HEK293 (cell line): ENCODE measurements around the gene AK8.

Experiments
- CTCF ChIA-PET: fragments of 350-600 bp; formaldehyde crosslinking; extraction: SDS; loops from one replicate; lab custom pipeline; 2021; ENCODE audit warnings: antibody characterized with exemption; lab: Yijun Ruan, JAX
- POLR2A ChIA-PET: fragments of 300-600 bp; formaldehyde crosslinking; extraction: SDS; loops from one replicate; lab custom pipeline; 2020; ENCODE audit warnings: antibody characterized with exemption, inconsistent platforms; lab: Yijun Ruan, JAX
- H3K27ac ChIP-seq: fragments of 200-500 bp; sonication (Bioruptor generic); 2 replicates; pipeline ENCODE4 v1.5.1; 2014; ENCODE audit warnings: low read depth, low read length, control low read depth, inconsistent platforms; ENCODE audit errors: extremely low read depth
- H3K36me3 ChIP-seq, 2 experiments: fragments of 200-500 bp in 1 of 2; sonication (Bioruptor generic) in 1 of 2; 1 replicate in 1 of 2; 2 replicates in 1 of 2; pipeline ENCODE4 v1.5.1; 2014 to 2017; ENCODE audit warnings: inconsistent platforms in 2 of 2, low read length in 2 of 2; ENCODE audit not compliant: control insufficient read depth in 2 of 2, insufficient read depth in 1 of 2
- H3K4me1 ChIP-seq: fragments of 200-500 bp; sonication (Bioruptor generic); 2 replicates; pipeline ENCODE4 v1.5.1; 2014; ENCODE audit warnings: mild to moderate bottlenecking, low read length, inconsistent platforms; ENCODE audit not compliant: control insufficient read depth, insufficient read depth
- H3K4me3 ChIP-seq: 2 replicates; pipeline ENCODE4 v1.5.1; 2011; ENCODE audit warnings: low read depth, mild to moderate bottlenecking, control low read depth, low read length, moderate library complexity
- H3K9me3 ChIP-seq: fragments of 200-500 bp; sonication (Bioruptor generic); 2 replicates; pipeline ENCODE4 v1.5.1; 2014; ENCODE audit warnings: low read depth, low read length, inconsistent platforms; ENCODE audit not compliant: control insufficient read depth, insufficient read depth
- HOXA7 ChIP-seq: sonication (generic); formaldehyde crosslinking; IDR thresholded peaks from 2 replicates; pipeline ENCODE4 v1.8.1; 2022; ENCODE audit warnings: missing genetic modification reagents, borderline replicate concordance
- KLF17 ChIP-seq: fragments of 450-650 bp; formaldehyde crosslinking; IDR thresholded peaks from 2 replicates; pipeline ENCODE4 v1.5.1; 2016; ENCODE audit warnings: missing biosample characterization, missing genetic modification characterization
- KLF7 ChIP-seq: fragments of 450-650 bp; formaldehyde crosslinking; IDR thresholded peaks from 2 replicates; pipeline ENCODE4 v1.5.1; 2016; ENCODE audit warnings: missing biosample characterization, missing genetic modification characterization, borderline replicate concordance
- PRDM1 ChIP-seq: fragments of 450-650 bp; formaldehyde crosslinking; IDR thresholded peaks from 2 replicates; pipeline ENCODE4; 2016; ENCODE audit warnings: missing biosample characterization, missing genetic modification characterization
- REST ChIP-seq: fragments of 450-650 bp; formaldehyde crosslinking; IDR thresholded peaks from 2 replicates; pipeline ENCODE4 v1.5.1; 2016; ENCODE audit warnings: missing biosample characterization, missing genetic modification characterization
- SALL2 ChIP-seq: fragments of 450-650 bp; formaldehyde crosslinking; IDR thresholded peaks from 2 replicates; pipeline ENCODE4 v1.5.0; 2017; ENCODE audit warnings: missing biosample characterization, mild to moderate bottlenecking, missing genetic modification characterization, borderline replicate concordance
- SP7 ChIP-seq: fragments of 450-650 bp; formaldehyde crosslinking; IDR thresholded peaks from 2 replicates; pipeline ENCODE4 v1.5.1; 2016; ENCODE audit warnings: missing biosample characterization, missing genetic modification characterization
- TCF7L2 ChIP-seq: IDR thresholded peaks from 2 replicates; pipeline ENCODE4 v1.6.1; 2011; ENCODE audit warnings: low read depth, mild to moderate bottlenecking, inconsistent platforms, low read length, moderate library complexity, borderline replicate concordance
- ZBTB48 ChIP-seq: fragments of 450-650 bp; formaldehyde crosslinking; IDR thresholded peaks from 2 replicates; pipeline ENCODE4 v1.5.1; 2016; ENCODE audit warnings: missing biosample characterization, missing genetic modification characterization
- ZFP3 ChIP-seq: fragments of 450-650 bp; formaldehyde crosslinking; IDR thresholded peaks from 2 replicates; pipeline ENCODE4 v1.5.1; 2016; ENCODE audit warnings: low read depth, missing biosample characterization, missing genetic modification characterization
- ZFP69B ChIP-seq: fragments of 450-650 bp; formaldehyde crosslinking; IDR thresholded peaks from 2 replicates; pipeline ENCODE4 v1.5.1; 2016; ENCODE audit warnings: missing biosample characterization, missing genetic modification characterization
- ZNF174 ChIP-seq: fragments of 450-650 bp; formaldehyde crosslinking; IDR thresholded peaks from 2 replicates; pipeline ENCODE4 v1.5.0; 2017; ENCODE audit warnings: missing biosample characterization, mild to moderate bottlenecking, missing genetic modification characterization
- ZNF184 ChIP-seq: fragments of 450-650 bp; IDR thresholded peaks from 2 replicates; pipeline ENCODE4 v1.5.1; 2018; ENCODE audit warnings: missing biosample characterization, mild to moderate bottlenecking, missing genetic modification characterization
- ZNF19 ChIP-seq: fragments of 450-650 bp; formaldehyde crosslinking; IDR thresholded peaks from 2 replicates; pipeline ENCODE4; 2016; ENCODE audit warnings: missing biosample characterization, missing genetic modification characterization, low read depth
- ZNF214 ChIP-seq: fragments of 450-650 bp; formaldehyde crosslinking; IDR thresholded peaks from 2 replicates; pipeline ENCODE4 v1.5.1; 2017; ENCODE audit warnings: missing biosample characterization, mild to moderate bottlenecking, missing genetic modification characterization, borderline replicate concordance
- ZNF280D ChIP-seq: fragments of 450-650 bp; formaldehyde crosslinking; IDR thresholded peaks from 2 replicates; pipeline ENCODE4 v1.5.1; 2016; ENCODE audit warnings: missing biosample characterization, missing genetic modification characterization
- ZNF621 ChIP-seq: fragments of 450-650 bp; formaldehyde crosslinking; IDR thresholded peaks from 2 replicates; pipeline ENCODE4 v1.5.1; 2017; ENCODE audit warnings: missing biosample characterization, missing genetic modification characterization
- ZNF707 ChIP-seq: fragments of 450-650 bp; formaldehyde crosslinking; IDR thresholded peaks from 2 replicates; pipeline ENCODE4 v1.5.1; 2016; ENCODE audit warnings: missing biosample characterization, missing genetic modification characterization
- ZNF776 ChIP-seq: fragments of 450-650 bp; formaldehyde crosslinking; IDR thresholded peaks from 2 replicates; pipeline ENCODE4 v1.5.0; 2017; ENCODE audit warnings: missing biosample characterization, missing genetic modification characterization, borderline replicate concordance
- ZNF843 ChIP-seq: fragments of 450-650 bp; formaldehyde crosslinking; IDR thresholded peaks from 2 replicates; pipeline ENCODE4 v1.5.1; 2016; ENCODE audit warnings: missing biosample characterization, missing genetic modification characterization
- ZSCAN23 ChIP-seq: fragments of 450-650 bp; formaldehyde crosslinking; IDR thresholded peaks from 2 replicates; pipeline ENCODE4 v1.5.1; 2016; ENCODE audit warnings: missing biosample characterization, missing genetic modification characterization
- ZSCAN30 ChIP-seq: fragments of 450-650 bp; IDR thresholded peaks from 2 replicates; pipeline ENCODE4 v1.5.1; 2018; ENCODE audit warnings: missing biosample characterization, mild to moderate bottlenecking, missing genetic modification characterization, moderate library complexity
- TF ChIP-seq, protein P1 (sequence below): fragments of 450-650 bp; formaldehyde crosslinking; IDR thresholded peaks from 2 replicates; pipeline ENCODE4 v1.5.1; 2016; ENCODE audit warnings: missing biosample characterization, missing genetic modification characterization
- TF ChIP-seq, protein P2 (sequence below): fragments of 450-650 bp; formaldehyde crosslinking; IDR thresholded peaks from 2 replicates; pipeline ENCODE4 v1.5.1; 2017; ENCODE audit warnings: missing biosample characterization, missing genetic modification characterization

The AK8 gene

DNA sequence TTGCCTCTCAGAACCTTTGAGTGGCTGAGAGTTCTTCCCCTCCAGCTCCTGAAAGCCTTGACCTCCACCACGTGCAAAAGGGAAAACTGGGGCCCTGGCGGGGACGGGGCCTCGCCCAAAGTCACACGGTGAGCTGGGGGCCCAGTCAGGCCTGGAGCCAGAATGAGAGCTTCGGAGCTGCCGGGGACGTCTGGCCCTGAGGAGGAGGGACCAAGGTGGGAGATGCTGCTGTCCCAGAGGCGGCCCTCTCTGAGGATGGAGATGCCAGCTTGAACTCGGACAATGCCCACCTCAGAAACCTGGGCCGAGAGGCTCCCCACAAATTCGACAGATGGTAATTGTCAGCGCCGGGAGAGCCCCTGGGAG is 643 bp downstream of the AK8 start:
- H3K4me1 ChIP-seq = no peaks in the 10 kb centered on the region
- TF ChIP-seq ZSCAN30 (tag by site-specific recombination) (no peak), ZNF843 (tag by site-specific recombination) (no peak), HOXA7 (CRISPR knock-in tag) (no peak), TCF7L2 (no peak), ZNF184 (tag by site-specific recombination) (no peak), ZSCAN23 (no peak), ZFP69B (tag by site-specific recombination) (no peak), REST (tag by site-specific recombination) (no peak), SALL2 (tag by site-specific recombination) (no peak), ZNF776 (tag by site-specific recombination) (no peak), ZFP3 (tag by site-specific recombination) (no peak), ZNF214 (tag by site-specific recombination) (no peak), SP7 (tag by site-specific recombination) (no peak), KLF7 (tag by site-specific recombination) (no peak)
- TF ChIP-seq, all 188 proteins: peak for 0
- Histone ChIP-seq H3K9me3 (no peaks in the 10 kb centered on the region), H3K27ac (no peak overlapping the region), H3K36me3 (no peaks in the 10 kb centered on the region), H3K4me3 (peak overlapping the region; percentile 73)
- ChIA-PET POLR2A (interaction anchor here (2.4 kb wide), 1 partner anchor 67 kb away, joined by 8 read pairs; the partner anchor contains the start of gene TSC1), CTCF (interaction anchor here (0.6 to 4.7 kb wide), 4 partner anchors 19 to 609 kb away, joined by 3 to 39 read pairs (median 4); no protein-coding TSS in a partner anchor)

- Histone ChIP-seq H3K36me3 (no peaks in the 10 kb centered on the region), H3K9me3 (no peaks in the 10 kb centered on the region), H3K27ac (no peak overlapping the region), H3K4me1 (no peaks in the 10 kb centered on the region), H3K4me3 (no peak overlapping the region)
- TF ChIP-seq KLF17 (tag by site-specific recombination) (no peak), ZNF174 (tag by site-specific recombination) (no peak), ZNF707 (tag by site-specific recombination) (no peak), ZNF19 (tag by site-specific recombination) (no peak), ZSCAN30 (tag by site-specific recombination) (no peak), ZNF621 (tag by site-specific recombination) (no peak), ZBTB48 (no peak), ZNF843 (tag by site-specific recombination) (no peak), PRDM1 (no peak), TCF7L2 (no peak), ZNF280D (tag by site-specific recombination) (no peak)
- TF ChIP-seq, protein P1, sequence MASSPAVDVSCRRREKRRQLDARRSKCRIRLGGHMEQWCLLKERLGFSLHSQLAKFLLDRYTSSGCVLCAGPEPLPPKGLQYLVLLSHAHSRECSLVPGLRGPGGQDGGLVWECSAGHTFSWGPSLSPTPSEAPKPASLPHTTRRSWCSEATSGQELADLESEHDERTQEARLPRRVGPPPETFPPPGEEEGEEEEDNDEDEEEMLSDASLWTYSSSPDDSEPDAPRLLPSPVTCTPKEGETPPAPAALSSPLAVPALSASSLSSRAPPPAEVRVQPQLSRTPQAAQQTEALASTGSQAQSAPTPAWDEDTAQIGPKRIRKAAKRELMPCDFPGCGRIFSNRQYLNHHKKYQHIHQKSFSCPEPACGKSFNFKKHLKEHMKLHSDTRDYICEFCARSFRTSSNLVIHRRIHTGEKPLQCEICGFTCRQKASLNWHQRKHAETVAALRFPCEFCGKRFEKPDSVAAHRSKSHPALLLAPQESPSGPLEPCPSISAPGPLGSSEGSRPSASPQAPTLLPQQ (tag by site-specific recombination) = no peak
- TF ChIP-seq, protein P2, sequence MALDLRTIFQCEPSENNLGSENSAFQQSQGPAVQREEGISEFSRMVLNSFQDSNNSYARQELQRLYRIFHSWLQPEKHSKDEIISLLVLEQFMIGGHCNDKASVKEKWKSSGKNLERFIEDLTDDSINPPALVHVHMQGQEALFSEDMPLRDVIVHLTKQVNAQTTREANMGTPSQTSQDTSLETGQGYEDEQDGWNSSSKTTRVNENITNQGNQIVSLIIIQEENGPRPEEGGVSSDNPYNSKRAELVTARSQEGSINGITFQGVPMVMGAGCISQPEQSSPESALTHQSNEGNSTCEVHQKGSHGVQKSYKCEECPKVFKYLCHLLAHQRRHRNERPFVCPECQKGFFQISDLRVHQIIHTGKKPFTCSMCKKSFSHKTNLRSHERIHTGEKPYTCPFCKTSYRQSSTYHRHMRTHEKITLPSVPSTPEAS (tag by site-specific recombination) = no peak
- POLR2A ChIA-PET = no interaction called here
- CTCF ChIA-PET = interaction anchor here (0.6 to 4.7 kb wide), 4 partner anchors 20 to 608 kb away, joined by 3 to 39 read pairs (median 4); no protein-coding TSS in a partner anchor
These were observed 1.2 kb downstream of the AK8 start for GRCh38 chr9:132876849-132877248.
